HEK293 (cell line): ENCODE measurements around the gene GEMIN7.

Source experiments
- CTCF ChIA-PET: fragments of 350-600 bp; formaldehyde crosslinking; extraction: SDS; loops from one replicate; lab custom pipeline; 2021; ENCODE audit warnings: antibody characterized with exemption; lab: Yijun Ruan, JAX
- POLR2A ChIA-PET: fragments of 300-600 bp; formaldehyde crosslinking; extraction: SDS; loops from one replicate; lab custom pipeline; 2020; ENCODE audit warnings: antibody characterized with exemption, inconsistent platforms; lab: Yijun Ruan, JAX
- H3K27ac ChIP-seq: fragments of 200-500 bp; sonication (Bioruptor generic); 2 replicates; pipeline ENCODE4 v1.5.1; 2014; ENCODE audit warnings: low read depth, low read length, control low read depth, inconsistent platforms; ENCODE audit errors: extremely low read depth
- H3K36me3 ChIP-seq, 2 experiments: fragments of 200-500 bp in 1 of 2; sonication (Bioruptor generic) in 1 of 2; 1 replicate in 1 of 2; 2 replicates in 1 of 2; pipeline ENCODE4 v1.5.1; 2014 to 2017; ENCODE audit warnings: inconsistent platforms in 2 of 2, low read length in 2 of 2; ENCODE audit not compliant: control insufficient read depth in 2 of 2, insufficient read depth in 1 of 2
- H3K4me1 ChIP-seq: fragments of 200-500 bp; sonication (Bioruptor generic); 2 replicates; pipeline ENCODE4 v1.5.1; 2014; ENCODE audit warnings: mild to moderate bottlenecking, low read length, inconsistent platforms; ENCODE audit not compliant: control insufficient read depth, insufficient read depth
- H3K4me3 ChIP-seq: 2 replicates; pipeline ENCODE4 v1.5.1; 2011; ENCODE audit warnings: low read depth, mild to moderate bottlenecking, control low read depth, low read length, moderate library complexity
- H3K9me3 ChIP-seq: fragments of 200-500 bp; sonication (Bioruptor generic); 2 replicates; pipeline ENCODE4 v1.5.1; 2014; ENCODE audit warnings: low read depth, low read length, inconsistent platforms; ENCODE audit not compliant: control insufficient read depth, insufficient read depth
- KLF10 ChIP-seq: fragments of 450-650 bp; IDR thresholded peaks from 2 replicates; pipeline ENCODE4 v1.5.1; 2018; ENCODE audit warnings: missing biosample characterization, mild to moderate bottlenecking, missing genetic modification characterization
- PRDM1 ChIP-seq: fragments of 450-650 bp; formaldehyde crosslinking; IDR thresholded peaks from 2 replicates; pipeline ENCODE4; 2016; ENCODE audit warnings: missing biosample characterization, missing genetic modification characterization
- REPIN1 ChIP-seq: fragments of 450-650 bp; formaldehyde crosslinking; IDR thresholded peaks from 2 replicates; pipeline ENCODE4 v1.5.1; 2017; ENCODE audit warnings: missing biosample characterization, missing genetic modification characterization, low read depth
- ZBTB1 ChIP-seq: fragments of 450-650 bp; formaldehyde crosslinking; IDR thresholded peaks from 2 replicates; pipeline ENCODE4 v1.5.1; 2016; ENCODE audit warnings: missing biosample characterization, missing genetic modification characterization
- ZNF121 ChIP-seq: fragments of 450-650 bp; formaldehyde crosslinking; IDR thresholded peaks from 2 replicates; pipeline ENCODE4 v1.5.1; 2016; ENCODE audit warnings: missing biosample characterization, missing genetic modification characterization
- ZNF302 ChIP-seq: fragments of 450-650 bp; formaldehyde crosslinking; IDR thresholded peaks from 2 replicates; pipeline ENCODE4 v1.5.1; 2016; ENCODE audit warnings: missing biosample characterization, missing genetic modification characterization, low read depth
- ZNF324 ChIP-seq: fragments of 450-650 bp; formaldehyde crosslinking; IDR thresholded peaks from 2 replicates; pipeline ENCODE4 v1.5.1; 2016; ENCODE audit warnings: missing biosample characterization, missing genetic modification characterization
- ZNF335 ChIP-seq: fragments of 450-650 bp; formaldehyde crosslinking; conservative IDR thresholded peaks from 2 replicates; pipeline ENCODE4 v1.5.1; 2016; ENCODE audit warnings: missing biosample characterization, missing genetic modification characterization
- ZNF354C ChIP-seq: fragments of 450-650 bp; formaldehyde crosslinking; IDR thresholded peaks from 2 replicates; pipeline ENCODE4 v1.5.1; 2016; ENCODE audit warnings: missing biosample characterization, missing genetic modification characterization, low read depth, borderline replicate concordance
- ZNF473 ChIP-seq: fragments of 450-650 bp; formaldehyde crosslinking; IDR thresholded peaks from 2 replicates; pipeline ENCODE4 v1.5.1; 2017; ENCODE audit warnings: missing biosample characterization, missing genetic modification characterization
- ZNF514 ChIP-seq: fragments of 450-650 bp; formaldehyde crosslinking; IDR thresholded peaks from 2 replicates; pipeline ENCODE4 v1.5.1; 2016; ENCODE audit warnings: missing biosample characterization, missing genetic modification characterization
- ZNF548 ChIP-seq: fragments of 450-650 bp; formaldehyde crosslinking; IDR thresholded peaks from 2 replicates; pipeline ENCODE4 v1.5.1; 2016; ENCODE audit warnings: missing biosample characterization, missing genetic modification characterization
- ZNF555 ChIP-seq: fragments of 450-650 bp; formaldehyde crosslinking; conservative IDR thresholded peaks from 2 replicates; pipeline ENCODE4 v1.5.1; 2017; ENCODE audit warnings: missing biosample characterization, mild to moderate bottlenecking, missing genetic modification characterization, inconsistent platforms
- ZNF600 ChIP-seq: fragments of 450-650 bp; formaldehyde crosslinking; IDR thresholded peaks from 2 replicates; pipeline ENCODE4 v1.5.1; 2016; ENCODE audit warnings: missing biosample characterization, missing genetic modification characterization
- ZXDB ChIP-seq: fragments of 450-650 bp; formaldehyde crosslinking; IDR thresholded peaks from 2 replicates; pipeline ENCODE4 v1.5.1; 2016; ENCODE audit warnings: missing biosample characterization, missing genetic modification characterization
- TF ChIP-seq, protein P1 (sequence below): fragments of 450-650 bp; formaldehyde crosslinking; IDR thresholded peaks from 2 replicates; pipeline ENCODE4 v1.5.1; 2016; ENCODE audit warnings: missing biosample characterization, missing genetic modification characterization
- TF ChIP-seq, protein P2 (sequence below): fragments of 450-650 bp; formaldehyde crosslinking; IDR thresholded peaks from 2 replicates; pipeline ENCODE4 v1.5.1; 2016; ENCODE audit warnings: missing biosample characterization, missing genetic modification characterization
- TF ChIP-seq, protein P3 (sequence below): fragments of 450-650 bp; formaldehyde crosslinking; IDR thresholded peaks from 2 replicates; pipeline ENCODE4 v1.5.1; 2016; ENCODE audit warnings: missing biosample characterization, missing genetic modification characterization
- TF ChIP-seq, protein P4 (sequence below): fragments of 450-650 bp; formaldehyde crosslinking; IDR thresholded peaks from 2 replicates; pipeline ENCODE4 v1.5.1; 2016; ENCODE audit warnings: missing biosample characterization, missing genetic modification characterization
- TF ChIP-seq, protein P5 (sequence below): fragments of 450-650 bp; formaldehyde crosslinking; IDR thresholded peaks from 2 replicates; pipeline ENCODE4 v1.5.1; 2016; ENCODE audit warnings: missing biosample characterization, missing genetic modification characterization
- TF ChIP-seq, protein P6 (sequence below): fragments of 450-650 bp; formaldehyde crosslinking; optimal IDR thresholded peaks from 2 replicates; pipeline ENCODE3; 2016; ENCODE audit warnings: missing biosample characterization, mild to moderate bottlenecking, missing genetic modification characterization
- TF ChIP-seq, protein P7 (sequence below): fragments of 450-650 bp; formaldehyde crosslinking; IDR thresholded peaks from 2 replicates; pipeline ENCODE4 v1.5.1; 2017; ENCODE audit warnings: missing biosample characterization, missing genetic modification characterization
- TF ChIP-seq, protein P8 (sequence below): fragments of 450-650 bp; formaldehyde crosslinking; conservative IDR thresholded peaks from 2 replicates; pipeline ENCODE4 v1.5.1; 2016; ENCODE audit warnings: low read depth, missing biosample characterization, missing genetic modification characterization

The GEMIN7 gene

DNA sequence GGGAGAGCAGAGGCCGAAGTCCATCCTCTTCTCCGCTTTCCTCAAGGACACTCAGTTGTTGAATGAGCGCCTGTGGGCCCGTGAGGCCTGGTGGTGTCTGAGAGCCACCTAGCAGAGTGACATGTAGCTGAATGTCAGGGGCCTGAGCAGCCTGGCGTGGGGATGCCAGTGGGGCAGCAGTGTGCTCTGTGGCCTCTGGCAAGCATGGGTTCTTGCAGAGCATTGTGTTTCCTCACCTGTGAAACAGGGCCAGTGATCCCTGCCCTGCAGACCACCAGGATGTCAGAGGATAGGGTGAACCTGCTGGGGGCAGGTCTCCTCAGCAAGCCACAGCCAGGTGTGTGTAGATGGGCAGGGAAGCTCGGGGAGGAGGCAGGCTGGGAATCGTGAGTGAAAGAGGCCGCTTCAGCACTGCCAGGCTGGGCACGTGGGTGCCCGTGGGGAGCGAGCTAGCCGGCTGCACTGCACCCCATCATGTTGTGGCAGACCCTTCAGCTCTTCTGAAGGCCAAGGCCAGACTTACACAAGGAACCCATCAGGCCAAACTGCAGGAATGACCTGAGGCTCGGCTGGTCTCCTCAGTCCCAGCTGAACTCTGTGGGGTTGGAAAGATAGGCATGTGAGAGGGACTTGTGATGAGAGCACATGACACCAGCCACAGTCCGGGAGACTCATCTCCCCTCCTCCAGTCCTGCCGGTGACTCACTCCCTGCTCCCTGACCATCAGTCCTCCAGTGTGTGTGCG, 18.9 kb downstream of the GEMIN7 start:
- no peak overlapping the region for H3K4me3 ChIP-seq
- peaks cover 7 to 36% of the 10 kb centered on the region in 2 experiments; a peak in 2 of 3 replicates for H3K36me3 ChIP-seq
- ChIA-PET CTCF (interaction anchor here (0.5 to 2.7 kb wide), 6 partner anchors 8 to 133 kb away, joined by 3 to 24 read pairs (median 4); no protein-coding TSS in a partner anchor), POLR2A (interaction anchor here (1.3 to 1.7 kb wide), 4 partner anchors 8 to 80 kb away, joined by 4 to 8 read pairs (median 4); partner anchors contain the start of genes BLOC1S3, CLASRP and TRAPPC6A)
- no peaks in the 10 kb centered on the region for H3K9me3 ChIP-seq
- no peak overlapping the region for H3K27ac ChIP-seq
- peaks cover 33% of the 10 kb centered on the region for H3K4me1 ChIP-seq
- TF ChIP-seq ZNF121 (tag by site-specific recombination) (no peak), ZNF324 (tag by site-specific recombination) (no peak), ZNF514 (tag by site-specific recombination) (no peak), ZNF548 (tag by site-specific recombination) (no peak), ZNF555 (tag by site-specific recombination) (no peak), PRDM1 (tag by site-specific recombination) (no peak), REPIN1 (tag by site-specific recombination) (no peak), ZNF335 (no peak; the same call in 1 of the 2 replicates), ZNF600 (peak; percentile 69; the same call in 1 of the 2 replicates), ZNF473 (no peak), ZNF354C (tag by site-specific recombination) (no peak), ZXDB (tag by site-specific recombination) (no peak), KLF10 (tag by site-specific recombination) (no peak), ZBTB1 (tag by site-specific recombination) (no peak), ZNF302 (tag by site-specific recombination) (no peak)
- TF ChIP-seq, protein P1, sequence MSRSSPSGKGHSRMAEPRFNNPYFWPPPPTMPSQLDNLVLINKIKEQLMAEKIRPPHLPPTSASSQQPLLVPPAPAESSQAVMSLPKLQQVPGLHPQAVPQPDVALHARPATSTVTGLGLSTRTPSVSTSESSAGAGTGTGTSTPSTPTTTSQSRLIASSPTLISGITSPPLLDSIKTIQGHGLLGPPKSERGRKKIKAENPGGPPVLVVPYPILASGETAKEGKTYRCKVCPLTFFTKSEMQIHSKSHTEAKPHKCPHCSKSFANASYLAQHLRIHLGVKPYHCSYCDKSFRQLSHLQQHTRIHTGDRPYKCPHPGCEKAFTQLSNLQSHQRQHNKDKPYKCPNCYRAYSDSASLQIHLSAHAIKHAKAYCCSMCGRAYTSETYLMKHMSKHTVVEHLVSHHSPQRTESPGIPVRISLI (tag by site-specific recombination): no peak
- TF ChIP-seq, protein P2, sequence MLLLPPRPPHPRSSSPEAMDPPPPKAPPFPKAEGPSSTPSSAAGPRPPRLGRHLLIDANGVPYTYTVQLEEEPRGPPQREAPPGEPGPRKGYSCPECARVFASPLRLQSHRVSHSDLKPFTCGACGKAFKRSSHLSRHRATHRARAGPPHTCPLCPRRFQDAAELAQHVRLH: no peak
- TF ChIP-seq, protein P3, sequence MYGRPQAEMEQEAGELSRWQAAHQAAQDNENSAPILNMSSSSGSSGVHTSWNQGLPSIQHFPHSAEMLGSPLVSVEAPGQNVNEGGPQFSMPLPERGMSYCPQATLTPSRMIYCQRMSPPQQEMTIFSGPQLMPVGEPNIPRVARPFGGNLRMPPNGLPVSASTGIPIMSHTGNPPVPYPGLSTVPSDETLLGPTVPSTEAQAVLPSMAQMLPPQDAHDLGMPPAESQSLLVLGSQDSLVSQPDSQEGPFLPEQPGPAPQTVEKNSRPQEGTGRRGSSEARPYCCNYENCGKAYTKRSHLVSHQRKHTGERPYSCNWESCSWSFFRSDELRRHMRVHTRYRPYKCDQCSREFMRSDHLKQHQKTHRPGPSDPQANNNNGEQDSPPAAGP (tag by site-specific recombination): peak; percentile 17; the same call in 1 of the 2 replicates
- TF ChIP-seq, protein P4, sequence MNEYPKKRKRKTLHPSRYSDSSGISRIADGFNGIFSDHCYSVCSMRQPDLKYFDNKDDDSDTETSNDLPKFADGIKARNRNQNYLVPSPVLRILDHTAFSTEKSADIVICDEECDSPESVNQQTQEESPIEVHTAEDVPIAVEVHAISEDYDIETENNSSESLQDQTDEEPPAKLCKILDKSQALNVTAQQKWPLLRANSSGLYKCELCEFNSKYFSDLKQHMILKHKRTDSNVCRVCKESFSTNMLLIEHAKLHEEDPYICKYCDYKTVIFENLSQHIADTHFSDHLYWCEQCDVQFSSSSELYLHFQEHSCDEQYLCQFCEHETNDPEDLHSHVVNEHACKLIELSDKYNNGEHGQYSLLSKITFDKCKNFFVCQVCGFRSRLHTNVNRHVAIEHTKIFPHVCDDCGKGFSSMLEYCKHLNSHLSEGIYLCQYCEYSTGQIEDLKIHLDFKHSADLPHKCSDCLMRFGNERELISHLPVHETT (tag by site-specific recombination): no peak
- TF ChIP-seq, protein P5, sequence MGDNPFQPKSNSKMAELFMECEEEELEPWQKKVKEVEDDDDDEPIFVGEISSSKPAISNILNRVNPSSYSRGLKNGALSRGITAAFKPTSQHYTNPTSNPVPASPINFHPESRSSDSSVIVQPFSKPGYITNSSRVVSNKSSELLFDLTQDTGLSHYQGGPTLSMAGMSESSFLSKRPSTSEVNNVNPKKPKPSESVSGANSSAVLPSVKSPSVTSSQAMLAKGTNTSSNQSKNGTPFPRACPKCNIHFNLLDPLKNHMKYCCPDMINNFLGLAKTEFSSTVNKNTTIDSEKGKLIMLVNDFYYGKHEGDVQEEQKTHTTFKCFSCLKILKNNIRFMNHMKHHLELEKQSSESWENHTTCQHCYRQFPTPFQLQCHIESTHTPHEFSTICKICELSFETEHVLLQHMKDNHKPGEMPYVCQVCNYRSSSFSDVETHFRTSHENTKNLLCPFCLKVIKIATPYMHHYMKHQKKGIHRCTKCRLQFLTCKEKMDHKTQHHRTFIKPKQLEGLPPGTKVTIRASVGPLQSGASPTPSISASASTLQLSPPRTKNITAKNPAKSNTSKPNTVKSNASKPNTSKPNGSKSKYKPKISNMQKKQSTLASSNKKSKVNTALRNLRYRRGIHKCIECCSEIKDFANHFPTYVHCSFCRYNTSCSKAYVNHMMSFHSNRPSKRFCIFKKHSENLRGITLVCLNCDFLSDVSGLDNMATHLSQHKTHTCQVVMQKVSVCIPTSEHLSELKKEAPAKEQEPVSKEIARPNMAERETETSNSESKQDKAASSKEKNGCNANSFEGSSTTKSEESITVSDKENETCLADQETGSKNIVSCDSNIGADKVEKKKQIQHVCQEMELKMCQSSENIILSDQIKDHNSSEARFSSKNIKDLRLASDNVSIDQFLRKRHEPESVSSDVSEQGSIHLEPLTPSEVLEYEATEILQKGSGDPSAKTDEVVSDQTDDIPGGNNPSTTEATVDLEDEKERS (tag by site-specific recombination): no peak
- TF ChIP-seq, protein P6, sequence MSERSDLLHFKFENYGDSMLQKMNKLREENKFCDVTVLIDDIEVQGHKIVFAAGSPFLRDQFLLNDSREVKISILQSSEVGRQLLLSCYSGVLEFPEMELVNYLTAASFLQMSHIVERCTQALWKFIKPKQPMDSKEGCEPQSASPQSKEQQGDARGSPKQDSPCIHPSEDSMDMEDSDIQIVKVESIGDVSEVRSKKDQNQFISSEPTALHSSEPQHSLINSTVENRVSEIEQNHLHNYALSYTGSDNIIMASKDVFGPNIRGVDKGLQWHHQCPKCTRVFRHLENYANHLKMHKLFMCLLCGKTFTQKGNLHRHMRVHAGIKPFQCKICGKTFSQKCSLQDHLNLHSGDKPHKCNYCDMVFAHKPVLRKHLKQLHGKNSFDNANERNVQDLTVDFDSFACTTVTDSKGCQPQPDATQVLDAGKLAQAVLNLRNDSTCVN (tag by site-specific recombination): no peak
- TF ChIP-seq, protein P7, sequence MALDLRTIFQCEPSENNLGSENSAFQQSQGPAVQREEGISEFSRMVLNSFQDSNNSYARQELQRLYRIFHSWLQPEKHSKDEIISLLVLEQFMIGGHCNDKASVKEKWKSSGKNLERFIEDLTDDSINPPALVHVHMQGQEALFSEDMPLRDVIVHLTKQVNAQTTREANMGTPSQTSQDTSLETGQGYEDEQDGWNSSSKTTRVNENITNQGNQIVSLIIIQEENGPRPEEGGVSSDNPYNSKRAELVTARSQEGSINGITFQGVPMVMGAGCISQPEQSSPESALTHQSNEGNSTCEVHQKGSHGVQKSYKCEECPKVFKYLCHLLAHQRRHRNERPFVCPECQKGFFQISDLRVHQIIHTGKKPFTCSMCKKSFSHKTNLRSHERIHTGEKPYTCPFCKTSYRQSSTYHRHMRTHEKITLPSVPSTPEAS: 0 out of 2 replicates have a peak, but pooled peaks have one; percentile 15
- TF ChIP-seq, protein P8, sequence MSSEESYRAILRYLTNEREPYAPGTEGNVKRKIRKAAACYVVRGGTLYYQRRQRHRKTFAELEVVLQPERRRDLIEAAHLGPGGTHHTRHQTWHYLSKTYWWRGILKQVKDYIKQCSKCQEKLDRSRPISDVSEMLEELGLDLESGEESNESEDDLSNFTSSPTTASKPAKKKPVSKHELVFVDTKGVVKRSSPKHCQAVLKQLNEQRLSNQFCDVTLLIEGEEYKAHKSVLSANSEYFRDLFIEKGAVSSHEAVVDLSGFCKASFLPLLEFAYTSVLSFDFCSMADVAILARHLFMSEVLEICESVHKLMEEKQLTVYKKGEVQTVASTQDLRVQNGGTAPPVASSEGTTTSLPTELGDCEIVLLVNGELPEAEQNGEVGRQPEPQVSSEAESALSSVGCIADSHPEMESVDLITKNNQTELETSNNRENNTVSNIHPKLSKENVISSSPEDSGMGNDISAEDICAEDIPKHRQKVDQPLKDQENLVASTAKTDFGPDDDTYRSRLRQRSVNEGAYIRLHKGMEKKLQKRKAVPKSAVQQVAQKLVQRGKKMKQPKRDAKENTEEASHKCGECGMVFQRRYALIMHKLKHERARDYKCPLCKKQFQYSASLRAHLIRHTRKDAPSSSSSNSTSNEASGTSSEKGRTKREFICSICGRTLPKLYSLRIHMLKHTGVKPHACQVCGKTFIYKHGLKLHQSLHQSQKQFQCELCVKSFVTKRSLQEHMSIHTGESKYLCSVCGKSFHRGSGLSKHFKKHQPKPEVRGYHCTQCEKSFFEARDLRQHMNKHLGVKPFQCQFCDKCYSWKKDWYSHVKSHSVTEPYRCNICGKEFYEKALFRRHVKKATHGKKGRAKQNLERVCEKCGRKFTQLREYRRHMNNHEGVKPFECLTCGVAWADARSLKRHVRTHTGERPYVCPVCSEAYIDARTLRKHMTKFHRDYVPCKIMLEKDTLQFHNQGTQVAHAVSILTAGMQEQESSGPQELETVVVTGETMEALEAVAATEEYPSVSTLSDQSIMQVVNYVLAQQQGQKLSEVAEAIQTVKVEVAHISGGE: no peak
